Astrocyte of the spinal cord (primary cell): ENCODE results near the gene PCDHA12.

Experiments
- DNase-seq: peaks from one replicate; pipeline ENCODE4 v3.0.0; 2011; ENCODE audit warnings: low read depth, low spot score
- H3K4me3 ChIP-seq: 2 replicates; pipeline ENCODE4 v1.5.1; 2011; ENCODE audit warnings: low read depth, mild to moderate bottlenecking, low read length, moderate library complexity
- in situ Hi-C: cut with HindIII; loops from 2 replicates; pipeline ENCODE4 v1.10.0; 2017; ENCODE audit warnings: low sequenced_read_pairs
- TF ChIP-seq, protein P1 (sequence below): IDR thresholded peaks from 2 replicates; pipeline ENCODE4 v1.5.1; 2012; ENCODE audit warnings: low read depth, mild to moderate bottlenecking, low read length, inconsistent platforms

The PCDHA12 gene

DNA sequence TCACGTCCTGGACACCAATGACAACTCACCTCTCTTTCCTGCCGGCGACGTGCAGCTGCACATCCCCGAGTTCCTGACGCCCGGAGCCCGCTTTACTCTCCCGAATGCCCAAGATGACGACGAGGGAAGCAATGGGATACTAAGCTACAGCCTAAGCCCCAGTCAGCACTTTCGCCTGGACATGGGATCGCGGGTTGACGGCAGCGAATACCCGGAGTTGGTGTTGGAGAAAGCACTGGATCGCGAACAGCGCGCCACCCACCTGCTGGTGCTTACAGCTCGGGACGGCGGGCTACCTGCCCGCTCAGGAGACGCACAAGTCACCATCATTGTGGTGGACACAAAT is 52.1 kb downstream of the PCDHA12 start:
- H3K4me3 ChIP-seq = peak overlapping the region; percentile 21
- in situ Hi-C loops = no loop called here
- TF ChIP-seq, protein P1, sequence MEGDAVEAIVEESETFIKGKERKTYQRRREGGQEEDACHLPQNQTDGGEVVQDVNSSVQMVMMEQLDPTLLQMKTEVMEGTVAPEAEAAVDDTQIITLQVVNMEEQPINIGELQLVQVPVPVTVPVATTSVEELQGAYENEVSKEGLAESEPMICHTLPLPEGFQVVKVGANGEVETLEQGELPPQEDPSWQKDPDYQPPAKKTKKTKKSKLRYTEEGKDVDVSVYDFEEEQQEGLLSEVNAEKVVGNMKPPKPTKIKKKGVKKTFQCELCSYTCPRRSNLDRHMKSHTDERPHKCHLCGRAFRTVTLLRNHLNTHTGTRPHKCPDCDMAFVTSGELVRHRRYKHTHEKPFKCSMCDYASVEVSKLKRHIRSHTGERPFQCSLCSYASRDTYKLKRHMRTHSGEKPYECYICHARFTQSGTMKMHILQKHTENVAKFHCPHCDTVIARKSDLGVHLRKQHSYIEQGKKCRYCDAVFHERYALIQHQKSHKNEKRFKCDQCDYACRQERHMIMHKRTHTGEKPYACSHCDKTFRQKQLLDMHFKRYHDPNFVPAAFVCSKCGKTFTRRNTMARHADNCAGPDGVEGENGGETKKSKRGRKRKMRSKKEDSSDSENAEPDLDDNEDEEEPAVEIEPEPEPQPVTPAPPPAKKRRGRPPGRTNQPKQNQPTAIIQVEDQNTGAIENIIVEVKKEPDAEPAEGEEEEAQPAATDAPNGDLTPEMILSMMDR = no peak
- DNase-seq = no peak
